ENCODE data around the gene DENND4C.
"Not testable (repeated sequence)": the region's sequence is repeated elsewhere in the genome, so short reads cannot be mapped to it uniquely, and the experiment has no call there.

DENND4C gene

GRCh38 chr9:19250346-19250745, 19.9 kb downstream of the DENND4C start:
- H3K27me3 ChIP-seq (ENCODE audit: control insufficient read depth in 3 of 3, insufficient read depth in 3 of 3, low read depth in 1 of 3, low read length in 3 of 3); H4K91ac ChIP-seq (ENCODE audit: low read depth, low read length, poor library complexity); H2AFZ ChIP-seq (ENCODE audit: low read length); H3K79me1 ChIP-seq (ENCODE audit: low read depth, low read length); H3K9ac ChIP-seq (ENCODE audit: low read depth, low read length, poor library complexity); H2AK5ac ChIP-seq (ENCODE audit: low read depth, low read length); H3K4me3 ChIP-seq (ENCODE audit: low read length in 2 of 2); H3K14ac ChIP-seq (ENCODE audit: low read length); H3K4me1 ChIP-seq (ENCODE audit: control insufficient read depth in 2 of 2, insufficient read depth in 1 of 2, low read depth in 1 of 2, low read length in 2 of 2); H3K4ac ChIP-seq (ENCODE audit: low read length); H2BK120ac ChIP-seq (ENCODE audit: low read depth, low read length); H2BK5ac ChIP-seq (ENCODE audit: low read length); DNase-seq (ENCODE audit: low spot score); H3K23ac ChIP-seq (ENCODE audit: low read depth, low read length, poor library complexity); H4K8ac ChIP-seq (ENCODE audit: low read depth, low read length); H3K9me3 ChIP-seq (replicated peaks in 1 of 2; ENCODE audit: control insufficient read depth in 2 of 2, insufficient read depth in 1 of 2, low read depth in 1 of 2, low read length in 2 of 2); H3K4me2 ChIP-seq (ENCODE audit: insufficient read depth, low read length, poor library complexity, severe bottlenecking); H3K27ac ChIP-seq (replicated peaks; ENCODE audit: low read length); H3K36me3 ChIP-seq (replicated peaks in 1 of 2; ENCODE audit: control insufficient read depth in 2 of 2, insufficient read depth in 2 of 2, low read length in 2 of 2); H3K18ac ChIP-seq (ENCODE audit: low read length); H2BK15ac ChIP-seq (ENCODE audit: low read length); H2BK12ac ChIP-seq (ENCODE audit: low read length): not testable (repeated sequence)
- WGBS, 2 donors (ENCODE audit: extremely low coverage in 2 of 2, insufficient read length in 2 of 2, insufficient replicate concordance in 1 of 2), result no CpG with 5 or more reads among the region's 8 CpGs

GRCh38 chr9:19251203-19251602, 20.7 kb downstream of the DENND4C start:
- H3K27me3 ChIP-seq (ENCODE audit: control insufficient read depth in 3 of 3, insufficient read depth in 3 of 3, low read depth in 1 of 3, low read length in 3 of 3); H2AK5ac ChIP-seq (ENCODE audit: low read depth, low read length); H3K14ac ChIP-seq (ENCODE audit: low read length); H3K9me3 ChIP-seq (replicated peaks in 1 of 2; ENCODE audit: control insufficient read depth in 2 of 2, insufficient read depth in 1 of 2, low read depth in 1 of 2, low read length in 2 of 2); H3K23ac ChIP-seq (ENCODE audit: low read depth, low read length, poor library complexity); H3K9ac ChIP-seq (ENCODE audit: low read depth, low read length, poor library complexity); H3K18ac ChIP-seq (ENCODE audit: low read length); H3K36me3 ChIP-seq (replicated peaks in 1 of 2; ENCODE audit: control insufficient read depth in 2 of 2, insufficient read depth in 2 of 2, low read length in 2 of 2); H2BK5ac ChIP-seq (ENCODE audit: low read length); H3K4me1 ChIP-seq (ENCODE audit: control insufficient read depth in 2 of 2, insufficient read depth in 1 of 2, low read depth in 1 of 2, low read length in 2 of 2); DNase-seq (ENCODE audit: low spot score); H3K4ac ChIP-seq (ENCODE audit: low read length); H3K4me2 ChIP-seq (ENCODE audit: insufficient read depth, low read length, poor library complexity, severe bottlenecking); H2BK12ac ChIP-seq (ENCODE audit: low read length); H2BK15ac ChIP-seq (ENCODE audit: low read length); H2AFZ ChIP-seq (ENCODE audit: low read length); H3K27ac ChIP-seq (replicated peaks; ENCODE audit: low read length); H3K4me3 ChIP-seq (ENCODE audit: low read length in 2 of 2); H2BK120ac ChIP-seq (ENCODE audit: low read depth, low read length); H3K79me1 ChIP-seq (ENCODE audit: low read depth, low read length); H4K8ac ChIP-seq (ENCODE audit: low read depth, low read length); H4K91ac ChIP-seq (ENCODE audit: low read depth, low read length, poor library complexity): not testable (repeated sequence)
- WGBS, 2 donors (ENCODE audit: extremely low coverage in 2 of 2, insufficient read length in 2 of 2, insufficient replicate concordance in 1 of 2), result no CpG with 5 or more reads among the region's 1 CpG

- not testable (repeated sequence) for H3K27ac ChIP-seq (replicated peaks; ENCODE audit: low read length); H3K4me3 ChIP-seq (ENCODE audit: low read length in 2 of 2)
- no CpG with 5 or more reads among the region's 5 CpGs for WGBS, 2 donors (ENCODE audit: extremely low coverage in 2 of 2, insufficient read length in 2 of 2, insufficient replicate concordance in 1 of 2)
Measured at GRCh38 chr9:19251622-19252021, 21.1 kb downstream of the DENND4C start.

GRCh38 chr9:19252174-19252884, 21.8 kb downstream of the DENND4C start:
- no peak overlapping the region for H3K23ac ChIP-seq (ENCODE audit: low read depth, low read length, poor library complexity)
- H3K4me2 ChIP-seq (ENCODE audit: insufficient read depth, low read length, poor library complexity, severe bottlenecking), result no peak overlapping the region
- H2BK5ac ChIP-seq (ENCODE audit: low read length), result no peak overlapping the region
- H3K4me3 ChIP-seq (ENCODE audit: low read length in 2 of 2), result no peak overlapping the region
- no peak overlapping the region for H2AFZ ChIP-seq (ENCODE audit: low read length)
- H3K9me3 ChIP-seq (replicated peaks in 1 of 2; ENCODE audit: control insufficient read depth in 2 of 2, insufficient read depth in 1 of 2, low read depth in 1 of 2, low read length in 2 of 2), result no peaks in the 10 kb centered on the region
- no peak for DNase-seq (ENCODE audit: low spot score)
- H3K4me1 ChIP-seq (ENCODE audit: control insufficient read depth in 2 of 2, insufficient read depth in 1 of 2, low read depth in 1 of 2, low read length in 2 of 2), result peaks cover 0 to 5% of the 10 kb centered on the region in 2 donors
- H3K27ac ChIP-seq (replicated peaks; ENCODE audit: low read length), result no peak overlapping the region
- no peak overlapping the region for H2BK12ac ChIP-seq (ENCODE audit: low read length)
- H3K27me3 ChIP-seq (ENCODE audit: control insufficient read depth in 3 of 3, insufficient read depth in 3 of 3, low read depth in 1 of 3, low read length in 3 of 3), result no peaks in the 10 kb centered on the region
- no peak overlapping the region for H2BK120ac ChIP-seq (ENCODE audit: low read depth, low read length)
- no peak overlapping the region for H4K8ac ChIP-seq (ENCODE audit: low read depth, low read length)
- peaks cover 9% of the 10 kb centered on the region for H3K79me1 ChIP-seq (ENCODE audit: low read depth, low read length)
- no peak overlapping the region for H3K14ac ChIP-seq (ENCODE audit: low read length)
- no peak overlapping the region for H3K18ac ChIP-seq (ENCODE audit: low read length)
- H2BK15ac ChIP-seq (ENCODE audit: low read length), result no peak overlapping the region
- no peak overlapping the region for H2AK5ac ChIP-seq (ENCODE audit: low read depth, low read length)
- H3K4ac ChIP-seq (ENCODE audit: low read length), result no peak overlapping the region
- H3K9ac ChIP-seq (ENCODE audit: low read depth, low read length, poor library complexity), result no peak overlapping the region
- H3K36me3 ChIP-seq (replicated peaks in 1 of 2; ENCODE audit: control insufficient read depth in 2 of 2, insufficient read depth in 2 of 2, low read length in 2 of 2), result no peaks in the 10 kb centered on the region
- H4K91ac ChIP-seq (ENCODE audit: low read depth, low read length, poor library complexity), result no peak overlapping the region
- no CpG with 5 or more reads among the region's 7 CpGs for WGBS, 2 donors (ENCODE audit: extremely low coverage in 2 of 2, insufficient read length in 2 of 2, insufficient replicate concordance in 1 of 2)

More at GRCh38 chr9:19251622-19252021, 21.1 kb downstream of the DENND4C start:
- H3K4me1 ChIP-seq (ENCODE audit: control insufficient read depth in 2 of 2, insufficient read depth in 1 of 2, low read depth in 1 of 2, low read length in 2 of 2); H3K9ac ChIP-seq (ENCODE audit: low read depth, low read length, poor library complexity); H3K4me2 ChIP-seq (ENCODE audit: insufficient read depth, low read length, poor library complexity, severe bottlenecking); H3K18ac ChIP-seq (ENCODE audit: low read length); H4K91ac ChIP-seq (ENCODE audit: low read depth, low read length, poor library complexity); H2BK12ac ChIP-seq (ENCODE audit: low read length); H3K9me3 ChIP-seq (replicated peaks in 1 of 2; ENCODE audit: control insufficient read depth in 2 of 2, insufficient read depth in 1 of 2, low read depth in 1 of 2, low read length in 2 of 2); H3K79me1 ChIP-seq (ENCODE audit: low read depth, low read length); H2AK5ac ChIP-seq (ENCODE audit: low read depth, low read length); H3K27me3 ChIP-seq (ENCODE audit: control insufficient read depth in 3 of 3, insufficient read depth in 3 of 3, low read depth in 1 of 3, low read length in 3 of 3); H3K23ac ChIP-seq (ENCODE audit: low read depth, low read length, poor library complexity); H2BK15ac ChIP-seq (ENCODE audit: low read length); H3K4ac ChIP-seq (ENCODE audit: low read length); H4K8ac ChIP-seq (ENCODE audit: low read depth, low read length); H3K14ac ChIP-seq (ENCODE audit: low read length); H2BK5ac ChIP-seq (ENCODE audit: low read length); H3K36me3 ChIP-seq (replicated peaks in 1 of 2; ENCODE audit: control insufficient read depth in 2 of 2, insufficient read depth in 2 of 2, low read length in 2 of 2); DNase-seq (ENCODE audit: low spot score); H2AFZ ChIP-seq (ENCODE audit: low read length); H2BK120ac ChIP-seq (ENCODE audit: low read depth, low read length): not testable (repeated sequence)
